Neural cell (in vitro differentiated cells): Measurements from ENCODE around the gene ERICH4. TPM values are rescaled to one million over a fixed set of nuclear protein-coding genes. Genes with fewer than 3 reads are reported as not detected.

Experiments used
- H2AFZ ChIP-seq: fragments of 200-600, 300-800 bp; sonication (generic), shearing (Covaris generic); 2 replicates; pipeline ENCODE4 v1.6.0; 2014; ENCODE audit warnings: low read depth, mild to moderate bottlenecking, antibody characterized with exemption, low read length, moderate library complexity
- H3F3A ChIP-seq: fragments of 200-600 bp; shearing (Covaris generic); 2 replicates; pipeline ENCODE4 v1.6.1; 2016; ENCODE audit warnings: mild to moderate bottlenecking, moderate library complexity, mixed read lengths, antibody characterized with exemption, low read length; ENCODE audit not compliant: insufficient read depth, poor library complexity, severe bottlenecking
- H3K27ac ChIP-seq: fragments of 200-600, 300-800 bp; sonication (generic), shearing (Covaris generic); 2 replicates; pipeline ENCODE4 v1.5.1; 2014; ENCODE audit warnings: mild to moderate bottlenecking, low read length, moderate library complexity
- H3K27me3 ChIP-seq: fragments of 300-800, 200-600 bp; sonication (generic), shearing (Covaris generic); 2 replicates; pipeline ENCODE4 v1.6.0; 2014; ENCODE audit warnings: mild to moderate bottlenecking, low read depth, low read length, moderate library complexity; ENCODE audit not compliant: insufficient read depth
- H3K36me3 ChIP-seq: fragments of 300-800, 200-600 bp; sonication (generic), shearing (Covaris generic); 2 replicates; pipeline ENCODE4 v1.5.1; 2014; ENCODE audit warnings: mild to moderate bottlenecking, antibody characterized with exemption, low read length, moderate library complexity; ENCODE audit not compliant: insufficient read depth
- H3K4me2 ChIP-seq: fragments of 300-800, 200-600 bp; sonication (generic), shearing (Covaris generic); 2 replicates; pipeline ENCODE4 v1.6.0; 2014; ENCODE audit warnings: mild to moderate bottlenecking, low read length
- H3K4me3 ChIP-seq: fragments of 300-800, 200-600 bp; sonication (generic), shearing (Covaris generic); 2 replicates; pipeline ENCODE4 v1.5.1; 2014; ENCODE audit warnings: mild to moderate bottlenecking, low read length, moderate library complexity
- H3K79me2 ChIP-seq: fragments of 200-600 bp; shearing (Covaris generic); replicated peaks from 2 replicates; pipeline ENCODE4 v1.6.0; 2014; ENCODE audit warnings: mild to moderate bottlenecking, low read length, moderate library complexity; ENCODE audit not compliant: insufficient read depth
- H3K9ac ChIP-seq: fragments of 300-800, 200-600 bp; sonication (generic), shearing (Covaris generic); 2 replicates; pipeline ENCODE4 v1.6.1; 2016; ENCODE audit warnings: mild to moderate bottlenecking, low read length, mixed read lengths
- H3K9me2 ChIP-seq: fragments of 200-600 bp; shearing (Covaris generic); 2 replicates; pipeline ENCODE4 v1.6.1; 2016; ENCODE audit warnings: mild to moderate bottlenecking, low read length, mixed read lengths; ENCODE audit not compliant: insufficient read depth
- H3K9me3 ChIP-seq: fragments of 200-600, 300-800 bp; sonication (generic), shearing (Covaris generic); 2 replicates; pipeline ENCODE4 v1.6.1; 2016; ENCODE audit warnings: mild to moderate bottlenecking, mixed run types, low read length, moderate library complexity, mixed read lengths
- H4K20me1 ChIP-seq: fragments of 200-600 bp; shearing (Covaris generic); 2 replicates; pipeline ENCODE4 v1.6.1; 2016; ENCODE audit warnings: mild to moderate bottlenecking, mixed run types; ENCODE audit not compliant: insufficient read depth
- CTCF ChIP-seq: fragments of 450-650 bp; IDR thresholded peaks from 2 replicates; pipeline ENCODE4 v1.5.1; 2014; ENCODE audit warnings: antibody characterized with exemption, mild to moderate bottlenecking, moderate library complexity; ENCODE audit not compliant: poor library complexity, severe bottlenecking
- EP300 ChIP-seq: fragments of 450-650 bp; conservative IDR thresholded peaks from 2 replicates; pipeline ENCODE4 v1.6.1; 2014; ENCODE audit warnings: antibody characterized with exemption, mild to moderate bottlenecking, moderate library complexity; ENCODE audit not compliant: poor library complexity, severe bottlenecking
- EZH2 ChIP-seq: fragments of 200-600, 300-800 bp; shearing (Covaris generic), sonication (generic); IDR thresholded peaks from 2 replicates; pipeline ENCODE4 v1.6.1; 2014; ENCODE audit warnings: antibody characterized with exemption, low read length, borderline replicate concordance, mild to moderate bottlenecking; ENCODE audit not compliant: insufficient read depth, poor library complexity, severe bottlenecking
- MXI1 ChIP-seq: fragments of 450-650 bp; conservative IDR thresholded peaks from 2 replicates; pipeline ENCODE4 v1.6.1; 2014; ENCODE audit warnings: antibody characterized with exemption, mild to moderate bottlenecking; ENCODE audit not compliant: poor library complexity, severe bottlenecking
- POLR2AphosphoS5 ChIP-seq: IDR thresholded peaks from 2 replicates; pipeline ENCODE4 v1.6.1; 2012
- RAD21 ChIP-seq: fragments of 450-650 bp; conservative IDR thresholded peaks from 2 replicates; pipeline ENCODE4 v1.6.1; 2014; ENCODE audit warnings: antibody characterized with exemption, mild to moderate bottlenecking, moderate library complexity
- REST ChIP-seq: IDR thresholded peaks from 2 replicates; pipeline ENCODE4 v1.6.1; 2012; ENCODE audit warnings: borderline replicate concordance
- SMC3 ChIP-seq: fragments of 450-650 bp; conservative IDR thresholded peaks from 2 replicates; pipeline ENCODE4 v1.6.1; 2014; ENCODE audit warnings: antibody characterized with exemption, mild to moderate bottlenecking, moderate library complexity; ENCODE audit not compliant: poor library complexity
- TAF1 ChIP-seq: IDR thresholded peaks from 2 replicates; pipeline ENCODE4 v1.6.1; 2012; ENCODE audit warnings: low read depth
- polyA plus RNA-seq: library from polyadenylated mRNA; depleted of rRNA; stranded (reverse); fragments of >200 nt; gene quantifications from 2 replicates; pipeline ENCODE4 v1.2.3, GENCODE V29; 2014

Gene ERICH4
- polyA plus RNA-seq, 1 donor from 2014 or later: not detected

- Histone ChIP-seq H3K27me3 (no peaks in the 10 kb centered on the region), H3K9me3 (no peaks in the 10 kb centered on the region), H3F3A (no peaks in the 10 kb centered on the region), H3K9ac (no peak overlapping the region), H2AFZ (no peak overlapping the region), H3K27ac (no peak overlapping the region), H3K36me3 (no peaks in the 10 kb centered on the region), H3K79me2 (no peaks in the 10 kb centered on the region), H3K4me3 (no peak overlapping the region), H3K4me2 (no peak overlapping the region), H4K20me1 (no peaks in the 10 kb centered on the region), H3K9me2 (no peaks in the 10 kb centered on the region)
- TF ChIP-seq SMC3: no peak
- no peak for TF ChIP-seq CTCF
- TF ChIP-seq REST: no peak
- TF ChIP-seq TAF1: no peak
- no peak for TF ChIP-seq MXI1
- TF ChIP-seq POLR2AphosphoS5: no peak
- no peak for TF ChIP-seq EP300
- TF ChIP-seq EZH2: no peak
- TF ChIP-seq RAD21: no peak
Measured at GRCh38 chr19:41476583-41476982, 33.6 kb downstream of the ERICH4 start.

GRCh38 chr19:41478171-41478570 lies 35.2 kb downstream of the ERICH4 start:
- H3K27ac ChIP-seq: no peak overlapping the region
- no peaks in the 10 kb centered on the region for H4K20me1 ChIP-seq
- no peaks in the 10 kb centered on the region for H3K79me2 ChIP-seq
- no peak overlapping the region for H3K4me2 ChIP-seq
- H3K9me2 ChIP-seq: no peaks in the 10 kb centered on the region
- TF ChIP-seq EZH2 (no peak), POLR2AphosphoS5 (no peak), CTCF (no peak), TAF1 (no peak), SMC3 (no peak), EP300 (no peak), RAD21 (no peak), MXI1 (no peak), REST (no peak)
- H3K36me3 ChIP-seq: no peaks in the 10 kb centered on the region
- H3K27me3 ChIP-seq: no peaks in the 10 kb centered on the region
- H3F3A ChIP-seq: no peaks in the 10 kb centered on the region
- H2AFZ ChIP-seq: no peak overlapping the region
- peaks cover 5% of the 10 kb centered on the region for H3K9me3 ChIP-seq
- H3K4me3 ChIP-seq: no peak overlapping the region
- H3K9ac ChIP-seq: no peak overlapping the region
